Activated CD4-positive, alpha-beta T cell treated with anti-CD3 and anti-CD28 coated beads, Interleukin-2, Interleukin-4, amounts not matched to agents 100 ng/mL and 50 ng/mL, durations not matched to agents 16 hours and 8 hours (primary cell): Measurements from ENCODE around the gene TYW3.

Experiments
- DNase-seq: peaks from one replicate; pipeline ENCODE4 v3.0.0-alpha.2; 2020; ENCODE audit warnings: low spot score

Gene TYW3

DNA sequence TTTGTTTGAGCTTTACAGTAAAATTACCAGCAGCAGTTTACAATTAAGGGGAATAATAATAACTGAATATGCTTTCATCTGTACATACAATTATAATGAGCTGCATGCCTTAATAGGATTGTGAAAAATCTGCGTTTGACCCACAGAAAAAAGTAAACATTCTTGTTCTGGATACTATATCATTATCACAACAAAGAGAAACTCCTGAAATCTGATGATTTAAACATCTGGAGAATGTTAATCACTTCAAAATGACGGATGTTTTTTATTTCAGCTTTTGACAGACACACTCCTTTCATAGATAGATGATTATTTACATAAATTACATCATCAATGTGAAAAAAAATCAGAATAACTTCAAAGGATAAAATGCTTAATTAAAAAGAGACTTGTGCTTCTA lies 58.5 kb downstream of the TYW3 start:
- DNase-seq = no peak

DNA sequence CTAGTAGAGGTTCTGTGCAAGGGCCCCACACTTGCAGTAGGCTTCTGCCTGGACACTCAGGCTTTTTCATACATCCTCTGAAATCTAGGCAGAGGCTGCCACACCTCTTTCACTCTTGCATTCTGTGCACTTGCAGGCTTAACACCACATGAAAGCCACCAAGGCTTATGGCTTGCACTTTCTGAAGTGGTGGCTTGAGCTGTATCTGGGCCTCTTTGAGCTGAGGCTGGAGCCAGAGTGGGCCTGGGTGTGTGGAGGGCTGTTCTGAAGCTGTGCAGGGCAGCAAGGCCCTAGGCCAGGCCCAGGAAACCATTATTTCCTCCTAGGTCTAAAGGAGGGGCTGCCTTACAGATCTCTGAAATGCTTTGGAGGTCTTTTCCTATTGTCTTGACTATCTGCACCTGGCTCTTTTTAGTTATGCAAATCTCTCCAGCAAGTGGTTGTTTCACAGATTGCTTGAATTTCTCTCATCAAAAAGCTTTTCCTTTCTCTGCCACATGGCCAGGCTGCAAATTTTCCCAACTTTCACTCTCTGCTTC lies 66.2 kb downstream of the TYW3 start:
- DNase-seq = no peak

GRCh38 chr1:74811436-74812179 lies 78.7 kb downstream of the TYW3 start:
- DNase-seq = no peak

DNA sequence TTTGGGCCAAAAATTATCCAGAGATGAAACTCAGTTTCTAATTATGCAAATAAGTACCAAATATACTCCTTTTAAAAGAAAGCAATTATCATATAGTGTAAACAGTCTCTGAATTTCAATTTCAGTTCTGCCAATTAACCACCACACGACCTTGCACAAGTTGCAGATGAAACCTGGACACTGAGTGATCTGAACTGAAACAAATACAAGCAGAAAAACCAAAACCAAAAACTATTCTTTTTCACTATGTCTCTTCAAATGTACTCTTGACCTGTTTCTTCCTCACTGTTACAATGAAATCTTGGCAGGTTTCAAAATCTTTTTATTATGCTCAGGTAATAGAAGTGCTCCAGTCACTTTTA lies 79.2 kb downstream of the TYW3 start:
- DNase-seq = no peak
